ENCODE measurements around the gene HES2. TPM values are rescaled to one million over a fixed set of nuclear protein-coding genes. Genes with fewer than 3 reads are reported as not detected.
"Not testable (repeated sequence)": the region's sequence is repeated elsewhere in the genome, so short reads cannot be mapped to it uniquely, and the experiment has no call there.

Gene HES2
- total RNA-seq, 2 donors from 2014 or later: 2.2 to 13.4 TPM

- WGBS: 100% methylated on average over 2 of the region's 6 CpGs
- H3K27ac ChIP-seq; intact Hi-C loops (cut with DNase I); H3K4me1 ChIP-seq (replicated peaks); H3K36me3 ChIP-seq; H3K27me3 ChIP-seq (replicated peaks; ENCODE audit: insufficient read depth); DNase-seq (ENCODE audit: low spot score); H3K4me3 ChIP-seq; H3K9me3 ChIP-seq: not testable (repeated sequence)
These were observed 8.7 kb upstream of the HES2 start for GRCh38 chr1:6428453-6428852.

- DNase-seq (ENCODE audit: low spot score): no peak
- H3K27ac ChIP-seq: no peak overlapping the region
- TF ChIP-seq CTCF (IDR thresholded peaks at IDR 0.05) (no peak), POLR2A (IDR thresholded peaks at IDR 0.05) (no peak), POLR2AphosphoS5 (IDR thresholded peaks at IDR 0.05) (no peak)
- no peaks in the 10 kb centered on the region for H3K9me3 ChIP-seq
- H3K27me3 ChIP-seq (replicated peaks; ENCODE audit: insufficient read depth): no peaks in the 10 kb centered on the region
- peaks cover 8% of the 10 kb centered on the region for H3K4me1 ChIP-seq (replicated peaks)
- H3K36me3 ChIP-seq: no peaks in the 10 kb centered on the region
- intact Hi-C loops (cut with DNase I): no loop called here
- WGBS: 74% methylated on average over 17 of the region's 26 CpGs
- H3K4me3 ChIP-seq: no peak overlapping the region
These were observed 8.0 kb upstream of the HES2 start for GRCh38 chr1:6427441-6428390.

- no peak for TF ChIP-seq POLR2AphosphoS5 (IDR thresholded peaks at IDR 0.05)
- TF ChIP-seq POLR2A (IDR thresholded peaks at IDR 0.05): no peak
- no peak for TF ChIP-seq CTCF (IDR thresholded peaks at IDR 0.05)
These were observed 7.2 kb upstream of the HES2 start for GRCh38 chr1:6426972-6427350.

GRCh38 chr1:6426277-6426971 lies 6.7 kb upstream of the HES2 start:
- 90% methylated on average over 9 of the region's 9 CpGs for WGBS

More at GRCh38 chr1:6426972-6427350, 7.2 kb upstream of the HES2 start:
- Histone ChIP-seq H3K36me3 (no peaks in the 10 kb centered on the region), H3K4me3 (no peak overlapping the region), H3K27ac (no peak overlapping the region), H3K4me1 (replicated peaks) (peaks cover 8% of the 10 kb centered on the region), H3K9me3 (no peaks in the 10 kb centered on the region), H3K27me3 (replicated peaks; ENCODE audit: insufficient read depth) (no peaks in the 10 kb centered on the region)
- intact Hi-C loops (cut with DNase I): no loop called here
- 90% methylated on average over 10 of the region's 10 CpGs for WGBS
- DNase-seq (ENCODE audit: low spot score): no peak

More at GRCh38 chr1:6426277-6426971, 6.7 kb upstream of the HES2 start:
- Histone ChIP-seq H3K27ac (no peak overlapping the region), H3K27me3 (replicated peaks; ENCODE audit: insufficient read depth) (no peaks in the 10 kb centered on the region), H3K4me1 (replicated peaks) (peaks cover 8% of the 10 kb centered on the region), H3K9me3 (no peaks in the 10 kb centered on the region), H3K36me3 (no peaks in the 10 kb centered on the region), H3K4me3 (no peak overlapping the region)
- no peak for DNase-seq (ENCODE audit: low spot score)
- intact Hi-C loops (cut with DNase I): no loop called here
- TF ChIP-seq POLR2A (IDR thresholded peaks at IDR 0.05) (no peak), POLR2AphosphoS5 (IDR thresholded peaks at IDR 0.05) (no peak), CTCF (IDR thresholded peaks at IDR 0.05) (no peak)

Measured in prostate gland (tissue), 2 donors.